Pancreas (tissue), 10 donors: ENCODE data around the gene ALOXE3. TPM values are rescaled to one million over a fixed set of nuclear protein-coding genes. Genes with fewer than 3 reads are reported as not detected.

Source experiments
- ATAC-seq, 4 donors: fragments of 200-7000 bp; cut with Tn5 transposase; one replicate each; pipeline versions ENCODE4 v1.8.0 to v1.9.1; 2020; ENCODE audit warnings: mild to moderate bottlenecking in 4 of 4, moderate library complexity in 4 of 4
- DNase-seq, 6 donors: peaks; one replicate each; pipeline ENCODE4 v3.0.0-alpha.2; 2020
- FAIRE-seq: peaks from 2 replicates; lab custom pipeline; 2012; peaks lifted over from hg19 to GRCh38; lab: Jason Lieb, UNC
- H3K27ac ChIP-seq, 4 donors: fragments of 200-600 bp; sonication (generic); 1 replicate in 3 of 4; 2 replicates in 1 of 4; pipeline versions ENCODE4 v1.5.0 to v1.8.0; 2020
- H3K27me3 ChIP-seq, 4 donors: fragments of 200-600 bp; one replicate each; pipeline ENCODE4 v1.8.0; 2021
- H3K36me3 ChIP-seq, 3 donors: fragments of 200-600 bp; sonication (generic) in 1 of 3; one replicate each; pipeline versions ENCODE4 v1.5.0 to v1.8.0; 2020 to 2021
- H3K4me1 ChIP-seq, 3 donors: fragments of 200-600 bp; one replicate each; pipeline ENCODE4 v1.8.0; 2021
- H3K4me3 ChIP-seq, 4 donors: fragments of 200-600 bp; sonication (generic) in 2 of 4; one replicate each; pipeline versions ENCODE4 v1.5.0 to v1.8.0; 2020 to 2021
- H3K9me3 ChIP-seq, 4 donors: fragments of 200-600 bp; one replicate each; pipeline ENCODE4 v1.8.0; 2021
- CTCF ChIP-seq, 4 donors: fragments of 200-600 bp; sonication (generic) in 3 of 4; IDR thresholded peaks; one replicate each; pipeline versions ENCODE4 v1.5.0 to v1.8.0; 2021; ENCODE audit warnings: antibody characterized with exemption in 4 of 4
- WGBS, 2 donors: extraction: QIAGEN DNeasy Blood & Tissue Kit; methylation state at CpG; one replicate each; pipeline ENCODE4 v1.1.7; 2013; 5-methylcytosine and 5-hydroxymethylcytosine counted together
- intact Hi-C, 3 donors: fragments of 100-400 bp; cut with DNase I; formaldehyde crosslinking; loops; one replicate each; pipeline versions ENCODE4 v1.11.1 to v1.14.2; 2022
- polyA plus RNA-seq, 2 donors: library from polyadenylated mRNA; stranded (reverse); fragments of 200-250 nt; gene quantifications; one replicate each; pipeline ENCODE4 v1.2.3, GENCODE V29; 2013
- total RNA-seq, 6 donors: library from RNA; stranded (reverse); fragmentation: NEBNext Ultra II Directional in 4 of 6; extraction: Animal tissue kit (Norgen Biotek cat#: 25700) in 4 of 6; gene quantifications; one replicate each; pipeline versions ENCODE4 v1.2.1 to v1.2.4, GENCODE V29; 2021 to 2023
- donor health status: healthy with polysubstance abuse.
- donor health status: DM: no; HTN: no; CAD: no; lungs with moderate emphysema.
- donor health status: DM: no; HTN: no; CAD: no.
- donor health status: control.
- donor health status: control.
- donor health status: Bipolar disorder and iron deficiency.
- donor health status: DM: yes; HTN: yes; CAD: no.
- donor health status: DM: no; HTN: no; CAD: no.
- donor health status: DM: no; HTN: no; CAD: no.
- donor health status: DM: yes; HTN: yes; CAD: no.

ALOXE3 gene
- total and polyA plus RNA-seq, 8 donors = 0.35 TPM; not detected in 7

GRCh38 chr17:8163978-8164814 is 45.9 kb upstream of the ALOXE3 start:
- DNase-seq (peak; percentile 58 to 77 (median 65)), ATAC-seq (peak; percentile 23 to 61 (median 52)), FAIRE-seq (no peak)
- Histone ChIP-seq H3K4me1 (peaks cover 17 to 18% (median 17%) of the 10 kb centered on the region in 3 donors), H3K27ac (peak overlapping the region; percentile 82 to 99 (median 96)), H3K9me3 (no peaks in the 10 kb centered on the region), H3K36me3 (no peaks in the 10 kb centered on the region), H3K4me3 (no peak overlapping the region), H3K27me3 (no peaks in the 10 kb centered on the region)
- intact Hi-C loops = loop anchor here in 1 of 3 donors (5.0 kb wide), 1 partner anchor 37 kb away; no protein-coding TSS in a partner anchor
- no peak for TF ChIP-seq CTCF (IDR thresholded peaks at IDR 0.05)
- WGBS, 2 donors = 10 to 16% methylated on average over 12 to 13 of the region's 13 CpGs

DNA sequence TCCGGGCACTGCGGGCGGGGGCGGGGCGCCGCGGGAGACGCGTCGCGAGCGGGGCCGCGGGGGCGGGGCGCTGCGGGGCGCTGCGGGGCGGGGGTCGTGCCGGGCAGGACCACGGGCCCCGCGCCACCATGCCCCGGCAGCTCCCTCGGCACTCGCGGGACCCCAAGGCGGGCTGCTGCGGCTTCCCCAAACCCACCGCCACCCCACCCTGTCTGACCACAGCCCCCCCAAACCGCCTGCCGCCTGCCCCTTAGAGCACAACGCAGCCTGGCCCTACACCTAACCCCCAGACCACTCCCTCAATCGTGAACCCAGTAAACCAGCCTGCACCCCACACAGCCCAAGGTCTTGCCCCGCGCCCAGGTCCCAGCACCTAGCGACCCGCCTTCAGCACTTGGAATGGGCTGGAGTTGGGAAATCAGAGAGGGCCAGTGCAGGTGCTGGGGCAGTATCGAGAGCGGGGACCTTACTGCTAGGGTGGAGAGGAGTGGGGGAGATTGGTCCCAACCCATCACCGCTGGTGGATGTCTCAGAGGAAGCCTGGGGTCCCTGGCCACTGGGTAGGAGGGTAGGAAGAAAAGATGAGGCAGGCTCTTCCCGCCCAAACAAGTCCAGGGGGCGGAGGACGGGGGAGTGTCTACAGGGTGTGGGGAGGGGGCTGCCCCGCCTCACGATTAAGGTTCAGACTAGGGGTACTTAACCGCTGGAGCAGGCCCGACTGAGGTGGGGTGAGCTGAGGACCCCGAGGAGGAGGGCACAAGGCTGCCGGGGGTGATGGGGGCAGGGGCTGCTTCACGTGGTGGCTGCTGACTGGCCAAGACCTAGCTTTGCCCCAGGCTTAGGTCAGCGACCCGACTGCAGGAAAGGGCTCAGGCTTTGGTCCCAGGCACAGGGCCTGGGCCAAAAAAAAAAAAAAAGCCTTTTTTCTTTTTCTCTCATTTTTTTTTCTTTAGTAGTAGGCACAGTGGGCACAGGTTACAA is 45.0 kb upstream of the ALOXE3 start:
- no peak for FAIRE-seq
- DNase-seq = peak in 4 of 6 donors; percentile 49 to 81 (median 56)
- no peaks in the 10 kb centered on the region for H3K27me3 ChIP-seq
- peak overlapping the region in 3 of 4 donors; percentile 99 to 100 (median 99) for H3K4me3 ChIP-seq
- WGBS, 2 donors = 11 to 23% methylated on average over 26 to 55 of the region's 55 CpGs
- intact Hi-C loops = loop anchor here in 1 of 3 donors (5.0 kb wide), 1 partner anchor 36 kb away; no protein-coding TSS in a partner anchor
- H3K36me3 ChIP-seq = no peaks in the 10 kb centered on the region
- no peaks in the 10 kb centered on the region for H3K9me3 ChIP-seq
- TF ChIP-seq CTCF (IDR thresholded peaks at IDR 0.05) = no peak
- peak overlapping the region; percentile 82 to 99 (median 96) for H3K27ac ChIP-seq
- H3K4me1 ChIP-seq = peaks cover 17 to 24% (median 17%) of the 10 kb centered on the region in 3 donors
- ATAC-seq = peak in 3 of 4 donors; percentile 8 to 28 (median 22)

DNA sequence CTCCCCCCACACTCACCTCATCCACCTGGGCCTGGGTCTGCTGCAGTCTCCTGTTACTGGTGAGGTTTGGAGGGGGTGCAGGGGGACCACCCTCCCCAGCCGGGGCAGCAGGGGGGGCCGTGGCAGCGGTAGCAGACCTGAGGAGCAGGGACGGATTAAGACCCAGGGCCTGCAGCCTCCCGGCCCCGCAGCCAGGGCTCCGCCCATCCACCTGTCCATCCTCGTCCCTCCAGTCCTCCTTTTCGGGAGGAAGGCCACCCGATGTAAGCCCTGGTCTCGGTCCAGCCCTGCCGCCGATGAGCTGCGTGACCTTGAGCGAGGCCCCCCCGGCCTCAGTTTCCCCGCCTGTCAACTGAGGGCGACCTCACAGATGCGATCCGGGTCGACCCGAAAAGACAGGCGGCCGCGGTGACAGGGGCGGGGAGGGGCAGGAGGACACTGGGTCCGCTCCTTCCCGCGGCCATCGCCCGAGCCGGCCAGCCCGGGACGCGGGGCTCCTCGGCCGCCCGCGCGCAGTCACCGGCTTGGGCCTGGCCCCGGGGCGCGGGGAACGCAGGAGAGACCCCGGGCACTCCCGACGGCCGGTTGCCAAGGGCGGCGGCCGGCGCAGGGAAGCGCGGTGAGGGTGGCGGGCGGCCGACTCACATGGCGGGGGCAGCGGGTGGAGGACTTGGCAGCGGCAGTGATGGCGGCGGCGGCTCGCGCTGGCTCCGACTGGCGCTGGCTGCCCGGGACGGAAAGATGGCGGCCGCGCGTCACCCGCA is 44.1 kb upstream of the ALOXE3 start, which contains the start of gene VAMP2:
Gene VAMP2, minus strand, starts transcription at position 716 of the 764 bp plus-strand sequence. Its CDS starts 69 bp downstream, at position 647.
- H3K9me3 ChIP-seq = no peaks in the 10 kb centered on the region

More for the DNA sequence above, 44.1 kb upstream of the ALOXE3 start, which contains the start of gene VAMP2:
- Histone ChIP-seq H3K27me3 (no peaks in the 10 kb centered on the region), H3K36me3 (no peaks in the 10 kb centered on the region), H3K4me3 (peak within 1 kb of the TSS; percentile 68 to 100 (median 99)), H3K4me1 (peaks cover 17 to 25% (median 17%) of the 10 kb centered on the region in 3 donors), H3K27ac (peak within 1 kb of the TSS; percentile 82 to 99 (median 96))
- WGBS, 2 donors = 0 to 1% methylated on average over 60 to 75 of the region's 75 CpGs
- peak; percentile 62 to 81 (median 62) for ATAC-seq
- DNase-seq = peak; percentile 71 to 94 (median 84)
- FAIRE-seq = no peak
- TF ChIP-seq CTCF (IDR thresholded peaks at IDR 0.05) = no peak
- intact Hi-C loops = loop anchor here in 1 of 3 donors (5.0 kb wide), 1 partner anchor 35 kb away; no protein-coding TSS in a partner anchor
